Adipocyte (in vitro differentiated cells): ENCODE data around the gene HPN.

Experiments used
- DNase-seq: peaks from one replicate; pipeline ENCODE4 v3.0.0-alpha.2; 2015; ENCODE audit warnings: low read depth
- H3K27me3 ChIP-seq: replicated peaks from 2 replicates; pipeline ENCODE4 v1.7.0; 2013; ENCODE audit warnings: mild to moderate bottlenecking, low read length, moderate library complexity; ENCODE audit not compliant: control insufficient read depth, insufficient read depth
- H3K36me3 ChIP-seq: 2 replicates; pipeline ENCODE4 v1.7.0; 2013; ENCODE audit warnings: low read length, mild to moderate bottlenecking, moderate library complexity; ENCODE audit not compliant: control insufficient read depth, insufficient read depth, severe bottlenecking
- H3K4me1 ChIP-seq: 2 replicates; pipeline ENCODE4 v1.7.0; 2013; ENCODE audit warnings: mild to moderate bottlenecking, low read length, moderate library complexity; ENCODE audit not compliant: control insufficient read depth, insufficient read depth
- H3K4me3 ChIP-seq: 2 replicates; pipeline ENCODE4 v1.7.0; 2013; ENCODE audit warnings: mild to moderate bottlenecking, low read length, moderate library complexity
- H3K9ac ChIP-seq: 2 replicates; pipeline ENCODE4 v1.7.0; 2013; ENCODE audit warnings: mild to moderate bottlenecking, low read length, moderate library complexity
- H3K9me3 ChIP-seq: 2 replicates; pipeline ENCODE4 v1.7.0; 2013; ENCODE audit warnings: mild to moderate bottlenecking, low read length, moderate library complexity; ENCODE audit not compliant: control insufficient read depth

Gene HPN

DNA sequence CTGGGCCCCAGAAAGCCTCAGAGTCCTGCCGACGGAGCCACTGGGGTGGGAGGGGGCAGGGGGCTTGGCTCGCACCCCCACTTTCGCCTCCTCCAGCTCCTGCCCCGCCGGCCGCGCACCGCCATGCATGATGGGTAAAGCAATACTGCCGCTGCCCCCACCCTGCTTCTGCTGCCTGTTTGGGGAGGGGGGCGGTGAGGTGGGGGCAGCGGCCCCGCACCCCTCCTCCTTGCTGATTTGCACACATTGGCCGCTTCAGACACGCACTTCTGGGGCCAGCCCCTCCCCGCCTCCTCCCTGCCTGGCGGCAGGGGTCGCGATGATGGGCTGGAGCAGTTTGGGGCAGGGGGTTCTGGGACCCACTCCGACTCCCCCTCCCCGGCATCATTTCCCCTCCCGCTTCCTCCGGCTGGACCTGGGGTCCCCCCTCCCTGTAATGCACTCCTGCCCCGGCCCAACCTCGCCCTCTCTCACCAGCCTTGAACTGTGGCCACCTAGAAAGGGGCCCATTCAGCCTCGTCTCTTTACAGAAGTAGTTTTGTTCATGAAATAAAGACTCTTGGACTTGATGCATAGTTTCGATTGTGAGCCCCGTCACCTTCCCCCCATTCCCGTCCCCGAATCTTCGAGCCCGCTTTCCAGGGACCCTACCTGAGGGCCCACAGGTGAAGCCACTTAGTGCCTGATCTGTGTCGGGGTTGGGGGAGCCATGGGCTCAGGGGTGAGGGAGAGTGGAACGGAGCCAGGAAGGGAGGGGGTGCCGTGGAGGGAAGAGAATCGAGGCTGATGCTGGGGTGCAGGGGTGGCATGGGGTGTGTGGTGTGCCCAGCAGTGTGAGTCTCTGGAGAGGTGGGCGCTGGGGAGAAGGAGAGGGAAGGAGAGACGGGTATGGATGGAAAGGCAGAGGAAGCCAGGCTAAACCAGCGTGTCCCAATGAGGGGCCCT is 1.4 kb upstream of the HPN start:
- Histone ChIP-seq H3K4me1 (peaks cover 31% of the 10 kb centered on the region), H3K9me3 (no peaks in the 10 kb centered on the region), H3K9ac (peak overlapping the region; percentile 66), H3K36me3 (no peaks in the 10 kb centered on the region), H3K4me3 (peak overlapping the region; percentile 53), H3K27me3 (peaks cover 3% of the 10 kb centered on the region)
- no peak for DNase-seq

DNA sequence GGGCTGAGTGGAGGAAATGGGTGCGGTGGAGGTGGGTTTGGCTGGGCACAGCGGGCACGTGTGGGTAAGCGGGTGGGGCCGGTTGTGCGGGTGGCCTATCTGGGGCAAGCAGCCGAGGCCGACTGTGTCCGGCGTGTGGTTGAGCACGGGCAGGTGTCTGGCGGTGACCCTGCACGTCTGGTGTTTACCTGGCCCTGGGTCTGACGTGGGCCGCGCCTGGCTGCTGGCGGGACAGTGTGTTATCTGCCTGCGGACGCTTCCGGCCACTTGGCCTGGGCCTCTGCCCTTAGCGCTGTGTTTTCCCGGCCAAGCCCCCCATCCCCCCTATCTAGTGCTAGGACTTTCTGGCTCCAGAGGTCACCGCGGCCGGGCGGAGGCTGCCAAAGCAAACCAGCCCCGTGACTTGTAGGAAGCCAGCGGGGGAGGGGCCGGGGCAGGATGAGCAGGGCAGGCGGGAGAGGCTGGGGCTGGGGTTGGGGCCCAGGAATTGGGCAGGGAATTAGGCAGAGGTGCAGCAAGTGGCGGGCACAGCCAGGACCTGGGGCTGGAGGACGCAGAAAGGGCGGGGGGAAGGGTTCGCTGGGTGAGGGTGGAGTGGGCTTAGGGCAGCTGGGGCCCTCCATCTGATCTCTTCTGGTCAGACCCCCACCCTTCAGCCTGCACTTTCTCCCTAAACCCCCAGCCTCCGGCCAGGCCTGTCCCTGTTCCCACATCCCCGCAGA is 534 bp upstream of the HPN start:
- peaks cover 31% of the 10 kb centered on the region for H3K4me1 ChIP-seq
- H3K9me3 ChIP-seq: no peaks in the 10 kb centered on the region
- DNase-seq: no peak
- H3K36me3 ChIP-seq: no peaks in the 10 kb centered on the region
- peaks cover 5% of the 10 kb centered on the region for H3K27me3 ChIP-seq
- H3K4me3 ChIP-seq: peak overlapping the region; percentile 53
- peak overlapping the region; percentile 66 for H3K9ac ChIP-seq

DNA sequence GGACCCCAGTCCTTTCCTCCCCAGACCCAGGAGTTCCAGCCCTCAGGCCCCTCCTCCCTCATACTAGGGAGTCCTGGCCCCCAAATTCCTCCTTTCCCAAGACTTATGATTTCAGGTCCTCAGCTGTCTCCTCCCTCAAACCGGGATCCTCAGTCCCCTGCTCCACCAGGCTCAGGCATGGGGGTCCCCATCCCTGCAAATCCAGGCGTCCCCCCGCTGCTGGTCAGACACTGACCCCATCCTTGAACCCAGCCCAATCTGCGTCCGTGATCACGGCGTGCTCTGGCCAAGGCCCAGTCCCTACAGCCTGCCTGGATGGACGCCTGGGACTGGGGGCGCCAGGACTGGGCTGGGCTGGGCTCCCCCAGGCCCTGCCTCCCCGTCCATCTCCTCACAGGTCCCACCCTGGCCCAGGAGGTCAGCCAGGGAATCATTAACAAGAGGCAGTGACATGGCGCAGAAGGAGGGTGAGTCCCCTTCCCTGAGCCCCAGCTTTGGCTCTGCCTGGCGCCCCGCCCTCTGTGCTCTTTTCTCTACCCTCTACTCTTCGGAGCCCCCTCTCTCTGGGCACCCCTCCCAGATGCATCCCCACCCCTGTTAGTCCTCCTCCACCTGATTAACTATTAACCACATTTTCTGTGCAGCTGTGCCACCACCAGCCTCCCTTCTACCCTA is 672 bp downstream of the HPN start:
- no peak overlapping the region for H3K4me3 ChIP-seq
- H3K9me3 ChIP-seq: no peaks in the 10 kb centered on the region
- no peak for DNase-seq
- H3K27me3 ChIP-seq: peaks cover 5% of the 10 kb centered on the region
- no peak overlapping the region for H3K9ac ChIP-seq
- H3K36me3 ChIP-seq: no peaks in the 10 kb centered on the region
- peaks cover 31% of the 10 kb centered on the region for H3K4me1 ChIP-seq

DNA sequence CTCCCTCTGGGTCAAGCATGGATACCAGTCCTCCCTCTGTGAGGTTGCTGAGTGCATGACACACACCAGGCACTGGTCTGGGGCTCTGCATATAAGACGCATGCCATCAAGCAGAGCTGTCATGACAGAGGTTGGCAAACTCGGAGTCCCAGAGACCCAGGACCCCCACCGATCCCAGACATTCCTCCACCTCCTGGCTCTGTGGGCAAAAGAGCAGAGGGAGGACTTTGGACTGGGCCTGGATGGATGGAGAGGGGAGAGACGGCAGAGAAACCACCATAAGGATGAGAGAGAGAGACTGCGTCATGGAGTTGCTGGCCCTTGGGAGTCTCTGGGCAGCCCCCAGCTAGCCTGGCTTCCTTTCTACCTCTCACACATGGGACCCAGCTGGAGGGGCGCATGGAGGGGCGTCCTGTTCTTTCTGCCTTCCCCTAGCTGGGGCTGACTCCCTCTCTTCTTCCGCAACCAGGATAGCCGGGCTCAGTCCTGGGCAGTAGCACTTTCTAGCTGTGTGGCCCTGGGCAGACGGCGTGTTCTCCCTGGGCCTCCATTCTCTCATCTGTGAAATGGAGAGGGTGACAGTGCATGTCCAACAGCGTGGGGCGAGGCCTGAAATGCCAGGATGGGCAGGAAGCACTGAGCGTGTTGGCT is 1.6 kb downstream of the HPN start:
- Histone ChIP-seq H3K4me3 (no peak overlapping the region), H3K9me3 (no peaks in the 10 kb centered on the region), H3K9ac (no peak overlapping the region), H3K4me1 (peaks cover 25% of the 10 kb centered on the region), H3K36me3 (no peaks in the 10 kb centered on the region), H3K27me3 (peaks cover 5% of the 10 kb centered on the region)
- no peak for DNase-seq

DNA sequence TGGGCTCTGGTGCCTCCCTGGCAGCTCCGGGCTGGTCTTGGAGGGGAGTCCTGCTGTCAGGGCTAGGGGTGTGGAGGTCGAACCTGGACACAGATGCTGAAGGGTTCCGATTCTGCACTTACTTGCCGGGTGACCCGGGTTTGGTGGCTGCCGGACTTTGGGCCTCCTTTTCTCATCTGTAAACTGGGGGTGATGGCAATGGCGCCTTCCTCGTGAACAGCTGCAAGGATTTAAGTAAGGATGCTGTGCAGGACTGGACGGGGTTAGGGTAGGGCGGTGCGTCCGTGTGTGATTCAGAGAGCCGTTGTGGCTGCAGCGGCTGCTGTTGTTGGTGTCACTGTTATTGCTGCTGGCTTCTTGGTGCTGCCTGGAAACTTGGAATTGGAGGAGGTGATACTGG is 2.4 kb downstream of the HPN start:
- no peak for DNase-seq
- Histone ChIP-seq H3K27me3 (peaks cover 5% of the 10 kb centered on the region), H3K4me3 (no peak overlapping the region), H3K4me1 (peaks cover 20% of the 10 kb centered on the region), H3K9ac (no peak overlapping the region), H3K36me3 (no peaks in the 10 kb centered on the region), H3K9me3 (no peaks in the 10 kb centered on the region)

DNA sequence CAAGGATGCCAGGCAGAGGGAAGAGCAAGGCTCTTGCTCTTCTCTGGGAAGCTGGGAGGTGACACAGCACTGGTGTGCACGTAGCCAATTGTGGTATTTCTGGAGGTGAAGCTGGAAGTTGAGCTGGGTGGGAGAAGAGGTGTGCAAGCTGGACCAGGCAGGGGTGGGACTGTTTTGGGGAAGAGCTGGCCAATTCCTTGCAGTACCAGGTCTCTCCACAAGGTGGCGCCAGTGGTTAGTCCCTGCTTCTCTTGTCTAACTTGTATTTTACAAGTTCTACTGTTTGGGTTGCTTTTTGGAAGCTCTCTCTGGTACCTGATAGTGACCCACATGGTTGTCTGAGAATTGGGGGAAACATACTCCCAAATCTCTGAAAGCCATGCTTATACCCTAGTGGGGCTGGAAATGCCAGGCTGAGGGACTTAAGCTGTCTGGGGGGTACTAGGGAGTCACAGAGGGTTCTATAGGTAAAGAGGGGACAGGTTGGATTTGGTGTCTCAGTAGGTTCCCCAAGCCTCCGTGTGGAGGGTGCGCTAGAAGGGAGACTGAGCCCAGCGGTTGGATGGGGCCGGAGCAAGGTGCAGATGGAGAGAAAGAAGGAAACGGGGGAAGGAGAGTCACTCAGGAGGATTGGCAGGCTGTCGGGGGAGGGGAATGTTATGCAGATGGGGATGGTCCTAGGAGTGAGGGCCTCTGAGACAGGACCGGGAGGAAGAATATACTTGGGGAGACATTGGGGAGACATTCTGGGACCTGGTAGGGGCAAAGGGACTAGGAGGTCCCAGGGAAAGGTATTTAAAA is 3.0 kb downstream of the HPN start:
- Histone ChIP-seq H3K4me1 (peaks cover 20% of the 10 kb centered on the region), H3K36me3 (no peaks in the 10 kb centered on the region), H3K9ac (no peak overlapping the region), H3K9me3 (no peaks in the 10 kb centered on the region), H3K4me3 (no peak overlapping the region), H3K27me3 (peaks cover 5% of the 10 kb centered on the region)
- peak; percentile 67 for DNase-seq

DNA sequence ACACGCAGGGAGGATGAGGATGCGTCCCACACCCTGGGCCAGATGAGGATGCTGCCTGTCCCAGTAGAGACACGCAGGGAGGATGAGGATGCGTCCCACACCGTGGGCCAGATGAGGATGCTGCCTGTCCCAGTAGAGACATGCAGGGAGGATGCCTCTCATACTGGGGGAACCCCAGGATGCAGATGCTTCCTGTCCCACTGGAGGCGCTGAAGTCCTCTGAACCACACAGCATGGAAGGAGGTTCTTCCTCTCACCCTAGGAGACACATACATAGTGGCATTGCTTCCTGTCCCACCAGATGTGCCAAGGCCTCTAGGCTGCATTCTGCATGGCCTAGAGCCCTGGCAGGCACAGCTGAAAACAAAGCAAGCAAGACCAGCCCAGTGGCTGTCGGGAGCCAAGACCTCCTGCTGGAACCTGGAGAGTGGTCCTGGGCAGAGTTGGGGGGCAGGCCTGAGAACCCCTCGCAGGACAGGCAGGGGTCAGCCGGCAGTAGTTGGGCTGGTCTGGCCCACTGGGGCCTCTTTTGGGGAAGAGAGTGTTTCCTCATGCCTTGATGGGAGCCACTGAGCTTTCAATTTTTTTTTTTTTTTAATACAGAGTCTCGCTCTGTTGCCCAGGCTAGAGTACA is 4.3 kb downstream of the HPN start:
- H3K9ac ChIP-seq: no peak overlapping the region
- H3K4me3 ChIP-seq: no peak overlapping the region
- no peak for DNase-seq
- H3K27me3 ChIP-seq: peaks cover 5% of the 10 kb centered on the region
- no peaks in the 10 kb centered on the region for H3K9me3 ChIP-seq
- peaks cover 14% of the 10 kb centered on the region for H3K4me1 ChIP-seq
- H3K36me3 ChIP-seq: no peaks in the 10 kb centered on the region

DNA sequence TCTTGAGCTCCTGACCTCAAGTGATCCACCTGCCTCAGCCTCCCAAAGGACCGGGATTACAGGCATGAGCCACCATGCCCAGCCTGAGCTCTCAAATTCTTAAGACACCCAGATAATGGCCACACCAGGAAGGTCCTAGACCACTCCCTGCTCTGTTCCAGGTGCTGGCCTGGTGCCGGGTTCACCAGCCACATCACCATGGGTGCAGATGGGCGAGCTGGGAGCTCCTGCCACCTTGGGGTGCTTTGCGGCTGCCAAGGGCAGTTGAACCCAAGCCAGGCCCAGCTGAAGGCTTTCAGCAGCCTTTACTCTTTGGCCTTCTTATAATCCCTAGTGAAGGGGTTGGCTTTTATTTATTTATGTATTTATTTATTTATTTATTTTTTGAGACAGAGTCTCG is 4.9 kb downstream of the HPN start:
- no peak overlapping the region for H3K9ac ChIP-seq
- H3K4me3 ChIP-seq: no peak overlapping the region
- H3K36me3 ChIP-seq: no peaks in the 10 kb centered on the region
- H3K9me3 ChIP-seq: no peaks in the 10 kb centered on the region
- peaks cover 5% of the 10 kb centered on the region for H3K27me3 ChIP-seq
- peaks cover 9% of the 10 kb centered on the region for H3K4me1 ChIP-seq
- DNase-seq: no peak

DNA sequence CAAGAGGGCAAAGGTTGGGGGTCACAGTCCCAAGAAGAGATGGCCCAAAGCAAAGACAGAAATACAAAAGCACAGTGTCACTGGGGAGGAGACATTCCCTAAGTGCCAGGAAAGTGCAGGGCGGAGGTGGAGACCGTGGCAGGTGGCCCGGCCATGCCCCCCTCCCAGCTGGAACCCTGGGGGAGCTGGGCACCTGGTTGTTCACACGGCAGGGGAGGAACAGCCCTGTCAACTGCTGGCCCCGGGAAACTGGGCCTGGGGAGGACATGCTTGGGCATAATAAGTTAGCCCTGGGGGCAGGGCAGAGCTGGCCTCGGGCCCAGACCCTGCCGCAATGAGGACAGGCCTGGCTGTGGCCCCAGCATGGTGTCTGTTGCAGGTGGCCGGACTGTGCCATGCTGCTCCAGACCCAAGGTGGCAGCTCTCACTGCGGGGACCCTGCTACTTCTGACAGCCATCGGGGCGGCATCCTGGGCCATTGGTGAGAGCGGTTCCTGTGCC is 7.4 kb downstream of the HPN start:
- Histone ChIP-seq H3K27me3 (peaks cover 9% of the 10 kb centered on the region), H3K36me3 (no peaks in the 10 kb centered on the region), H3K4me3 (no peak overlapping the region), H3K4me1 (no peaks in the 10 kb centered on the region), H3K9me3 (no peaks in the 10 kb centered on the region), H3K9ac (no peak overlapping the region)
- DNase-seq: no peak

DNA sequence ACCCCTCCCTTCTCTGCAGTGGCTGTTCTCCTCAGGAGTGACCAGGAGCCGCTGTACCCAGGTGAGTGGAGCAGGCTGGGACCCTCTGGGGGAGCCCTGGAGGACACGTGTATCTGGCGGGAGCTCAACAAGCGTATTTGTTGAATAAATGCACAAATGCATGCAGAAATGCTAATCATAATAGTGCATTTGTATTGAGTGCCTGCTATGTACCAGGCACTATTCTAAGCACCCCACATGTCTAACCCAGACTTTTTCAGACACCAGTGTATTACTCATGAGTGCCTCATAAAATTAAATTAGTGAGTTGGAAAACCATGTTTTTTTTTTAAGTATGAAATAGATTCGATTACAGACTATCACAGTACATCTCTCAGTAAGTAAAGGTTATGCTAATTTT is 7.9 kb downstream of the HPN start:
- Histone ChIP-seq H3K36me3 (no peaks in the 10 kb centered on the region), H3K9me3 (no peaks in the 10 kb centered on the region), H3K27me3 (peaks cover 9% of the 10 kb centered on the region), H3K4me1 (no peaks in the 10 kb centered on the region), H3K9ac (no peak overlapping the region), H3K4me3 (no peak overlapping the region)
- DNase-seq: no peak
